Subcutaneous adipose tissue (tissue), 4 donors: ENCODE results near the gene CDA. TPM values are rescaled to one million over a fixed set of nuclear protein-coding genes. Genes with fewer than 3 reads are reported as not detected.

Source experiments
- CTCF ChIP-seq: fragments of 450-650 bp; IDR thresholded peaks from one replicate; pipeline ENCODE4 v1.5.1; 2016; ENCODE audit warnings: low read depth, mild to moderate bottlenecking, control low read depth, antibody characterized with exemption, moderate library complexity
- total RNA-seq, 4 donors: library from RNA; depleted of rRNA; stranded (reverse); fragments of >200 nt; gene quantifications; one replicate each; pipeline ENCODE4 v1.1.0, GENCODE V29; 2016

Gene CDA
- total RNA-seq, 4 donors from 2014 or later: 0.68 to 4.9 (median 2.4) TPM; not detected in 1

- no peak for TF ChIP-seq CTCF
These were observed 69.4 kb downstream of the CDA start for GRCh38 chr1:20658166-20658915.

GRCh38 chr1:20660363-20660762 is 71.5 kb downstream of the CDA start:
- no peak for TF ChIP-seq CTCF

GRCh38 chr1:20660847-20661206 is 71.9 kb downstream of the CDA start:
- TF ChIP-seq CTCF: no peak

GRCh38 chr1:20661207-20662109 is 72.6 kb downstream of the CDA start, which contains the start of gene DDOST:
Gene DDOST (minus strand): TSS chr1:20661369. CDS start chr1:20661350, 19 bp downstream.
- no peak for TF ChIP-seq CTCF

GRCh38 chr1:20662110-20662475 is 73.2 kb downstream of the CDA start:
- no peak for TF ChIP-seq CTCF

- TF ChIP-seq CTCF: no peak
These were observed 74.5 kb downstream of the CDA start for GRCh38 chr1:20663365-20663764.

- no peak for TF ChIP-seq CTCF
These were observed 75.2 kb downstream of the CDA start for GRCh38 chr1:20663969-20664715.
